Kidney epithelial cell (primary cell): ENCODE data around the gene EPS8L3. TPM values are rescaled to one million over a fixed set of nuclear protein-coding genes. Genes with fewer than 3 reads are reported as not detected.

Source experiments
- DNase-seq: peaks from one replicate; pipeline ENCODE4 v3.0.0-alpha.2; 2010; ENCODE audit warnings: low read depth
- H3K27me3 ChIP-seq: 2 replicates; pipeline ENCODE4 v1.6.0; 2011; ENCODE audit warnings: low read length; ENCODE audit not compliant: control insufficient read depth, insufficient read depth
- H3K36me3 ChIP-seq: 2 replicates; pipeline ENCODE4 v1.5.1; 2011; ENCODE audit warnings: low read length; ENCODE audit not compliant: control insufficient read depth, insufficient read depth
- H3K4me3 ChIP-seq: 2 replicates; pipeline ENCODE4 v1.5.1; 2011; ENCODE audit warnings: low read depth, mild to moderate bottlenecking, control low read depth, low read length
- total RNA-seq: library from RNA; depleted of rRNA; stranded (reverse); fragments of >200 nt; gene quantifications from 2 replicates; pipeline ENCODE4 v1.2.3, GENCODE V29; 2015
- TF ChIP-seq, protein P1 (sequence below): IDR thresholded peaks from 2 replicates; pipeline ENCODE4 v1.5.1; 2011; ENCODE audit warnings: mild to moderate bottlenecking, moderate library complexity, low read length, control low read depth, inconsistent platforms; ENCODE audit not compliant: insufficient read depth, poor library complexity, severe bottlenecking

EPS8L3 gene, protein sequence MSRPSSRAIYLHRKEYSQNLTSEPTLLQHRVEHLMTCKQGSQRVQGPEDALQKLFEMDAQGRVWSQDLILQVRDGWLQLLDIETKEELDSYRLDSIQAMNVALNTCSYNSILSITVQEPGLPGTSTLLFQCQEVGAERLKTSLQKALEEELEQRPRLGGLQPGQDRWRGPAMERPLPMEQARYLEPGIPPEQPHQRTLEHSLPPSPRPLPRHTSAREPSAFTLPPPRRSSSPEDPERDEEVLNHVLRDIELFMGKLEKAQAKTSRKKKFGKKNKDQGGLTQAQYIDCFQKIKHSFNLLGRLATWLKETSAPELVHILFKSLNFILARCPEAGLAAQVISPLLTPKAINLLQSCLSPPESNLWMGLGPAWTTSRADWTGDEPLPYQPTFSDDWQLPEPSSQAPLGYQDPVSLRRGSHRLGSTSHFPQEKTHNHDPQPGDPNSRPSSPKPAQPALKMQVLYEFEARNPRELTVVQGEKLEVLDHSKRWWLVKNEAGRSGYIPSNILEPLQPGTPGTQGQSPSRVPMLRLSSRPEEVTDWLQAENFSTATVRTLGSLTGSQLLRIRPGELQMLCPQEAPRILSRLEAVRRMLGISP
- total RNA-seq = 0.04 and 0.55 TPM in 2 replicates

DNA sequence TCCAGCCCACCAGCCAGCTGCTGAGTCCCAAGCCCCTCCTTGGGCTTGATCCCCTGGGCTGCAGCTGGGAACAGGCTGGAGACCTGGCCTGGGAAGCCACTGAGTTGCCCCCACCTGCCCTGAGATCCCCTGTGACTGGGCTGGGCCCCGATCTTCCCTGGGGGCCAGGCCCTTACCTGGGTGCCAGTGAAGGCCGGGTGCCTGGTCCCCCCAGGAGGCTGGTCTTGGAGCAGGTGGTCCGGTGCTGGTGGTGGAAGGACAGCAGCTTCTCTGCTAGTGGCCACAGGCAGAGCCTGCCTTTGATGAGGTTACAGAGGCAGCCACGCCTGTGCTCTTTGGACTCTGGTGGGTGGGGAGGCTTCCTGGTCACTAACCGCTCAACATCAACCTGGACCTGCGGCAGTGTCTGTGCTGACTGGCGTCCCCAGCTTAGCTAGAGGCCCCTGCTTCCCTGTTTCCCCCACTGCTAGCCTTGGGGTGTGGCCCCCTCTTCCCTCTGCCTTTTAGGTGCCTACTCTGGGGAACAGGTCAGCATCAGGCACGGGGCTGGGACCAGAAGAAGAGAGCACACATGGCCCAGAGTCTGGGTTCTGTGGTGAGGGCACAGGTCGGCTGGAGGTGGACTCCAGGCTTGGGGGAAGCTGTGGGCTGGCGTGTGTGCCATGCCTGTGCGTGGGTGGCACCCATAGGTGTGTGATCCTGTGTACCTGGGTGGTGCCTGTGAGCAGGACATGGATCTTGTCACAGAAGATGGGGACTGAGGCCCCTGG is at the start of gene EPS8L3:
TSS of gene EPS8L3 (minus strand) at position 278 of the 770 bp plus-strand sequence. CDS start 2,174 bp downstream, outside the sequence.
- TF ChIP-seq, protein P1, sequence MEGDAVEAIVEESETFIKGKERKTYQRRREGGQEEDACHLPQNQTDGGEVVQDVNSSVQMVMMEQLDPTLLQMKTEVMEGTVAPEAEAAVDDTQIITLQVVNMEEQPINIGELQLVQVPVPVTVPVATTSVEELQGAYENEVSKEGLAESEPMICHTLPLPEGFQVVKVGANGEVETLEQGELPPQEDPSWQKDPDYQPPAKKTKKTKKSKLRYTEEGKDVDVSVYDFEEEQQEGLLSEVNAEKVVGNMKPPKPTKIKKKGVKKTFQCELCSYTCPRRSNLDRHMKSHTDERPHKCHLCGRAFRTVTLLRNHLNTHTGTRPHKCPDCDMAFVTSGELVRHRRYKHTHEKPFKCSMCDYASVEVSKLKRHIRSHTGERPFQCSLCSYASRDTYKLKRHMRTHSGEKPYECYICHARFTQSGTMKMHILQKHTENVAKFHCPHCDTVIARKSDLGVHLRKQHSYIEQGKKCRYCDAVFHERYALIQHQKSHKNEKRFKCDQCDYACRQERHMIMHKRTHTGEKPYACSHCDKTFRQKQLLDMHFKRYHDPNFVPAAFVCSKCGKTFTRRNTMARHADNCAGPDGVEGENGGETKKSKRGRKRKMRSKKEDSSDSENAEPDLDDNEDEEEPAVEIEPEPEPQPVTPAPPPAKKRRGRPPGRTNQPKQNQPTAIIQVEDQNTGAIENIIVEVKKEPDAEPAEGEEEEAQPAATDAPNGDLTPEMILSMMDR = no peak
- DNase-seq = no peak

DNA sequence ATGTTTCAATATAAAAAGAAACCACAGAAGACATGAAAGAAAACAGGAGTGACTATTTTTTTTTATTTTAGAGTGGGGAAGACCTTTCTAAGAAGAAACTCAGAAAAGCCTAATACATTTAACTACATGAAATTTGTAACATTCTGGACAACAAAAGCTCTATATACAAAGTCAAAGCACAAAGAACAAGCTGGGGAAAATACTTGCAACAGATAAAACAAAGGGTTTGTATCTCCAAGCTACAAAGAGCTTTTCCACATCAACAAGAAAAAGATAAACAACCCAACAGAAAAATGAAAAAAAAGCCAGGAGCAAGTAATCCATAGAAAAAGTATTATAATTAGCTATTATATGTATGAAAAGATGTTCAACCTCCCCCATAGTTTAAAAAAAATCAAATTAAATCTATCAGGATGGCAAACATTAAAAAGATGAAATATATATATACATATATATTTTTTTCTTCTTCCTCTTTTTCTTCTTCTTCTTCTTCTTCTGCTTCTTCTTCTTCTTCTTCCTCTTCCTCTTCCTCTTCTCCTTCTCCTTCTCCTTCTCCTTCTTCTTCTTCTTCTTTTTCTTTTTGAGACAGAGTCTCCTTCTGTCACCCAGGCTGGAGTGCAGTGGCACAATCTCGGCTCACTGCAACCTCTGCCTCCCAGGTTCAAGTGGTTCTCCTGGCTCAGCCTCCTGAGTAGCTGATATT is 49.1 kb upstream of the EPS8L3 start:
- TF ChIP-seq, protein P1 = no peak
- no peak for DNase-seq
- no peaks in the 10 kb centered on the region for H3K36me3 ChIP-seq
- H3K4me3 ChIP-seq = no peak overlapping the region
- no peaks in the 10 kb centered on the region for H3K27me3 ChIP-seq

More for the DNA sequence above, at the start of gene EPS8L3:
- Histone ChIP-seq H3K27me3 (no peaks in the 10 kb centered on the region), H3K4me3 (no peak within 1 kb of the TSS), H3K36me3 (no peaks in the 10 kb centered on the region)

DNA sequence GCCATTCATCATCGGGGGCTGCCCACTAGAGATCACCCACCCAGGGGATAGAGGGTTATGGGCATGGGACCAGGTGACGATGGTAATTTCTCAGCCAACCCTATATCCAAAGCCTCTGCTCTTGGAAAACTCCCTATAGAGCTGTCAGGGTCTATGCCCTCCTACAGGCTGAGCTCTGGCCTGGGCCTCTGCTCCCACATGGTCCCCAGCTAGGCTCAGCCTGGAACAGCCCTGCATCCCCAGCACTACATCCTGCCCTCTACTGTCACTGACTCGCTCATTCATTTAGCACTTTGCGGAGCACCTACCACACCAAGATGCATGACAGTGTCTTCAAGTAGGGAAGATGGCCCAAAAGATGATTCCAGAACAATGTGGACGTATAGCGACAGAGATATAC is 45.0 kb upstream of the EPS8L3 start:
- Histone ChIP-seq H3K36me3 (no peaks in the 10 kb centered on the region), H3K27me3 (no peaks in the 10 kb centered on the region), H3K4me3 (no peak overlapping the region)
- TF ChIP-seq, protein P1 = no peak
- DNase-seq = no peak

- no peaks in the 10 kb centered on the region for H3K27me3 ChIP-seq
- DNase-seq = peak; percentile 49
- no peaks in the 10 kb centered on the region for H3K36me3 ChIP-seq
- TF ChIP-seq, protein P1 = no peak
- no peak overlapping the region for H3K4me3 ChIP-seq
Observed at GRCh38 chr1:109807822-109808680, 44.3 kb upstream of the EPS8L3 start.

GRCh38 chr1:109807402-109807801 is 43.7 kb upstream of the EPS8L3 start:
- Histone ChIP-seq H3K36me3 (no peaks in the 10 kb centered on the region), H3K27me3 (no peaks in the 10 kb centered on the region), H3K4me3 (no peak overlapping the region)
- TF ChIP-seq, protein P1 = no peak
- DNase-seq = no peak
